Thoracic aorta (tissue), 2 donors: ENCODE measurements around the gene KCNIP1. TPM values are rescaled to one million over a fixed set of nuclear protein-coding genes. Genes with fewer than 3 reads are reported as not detected.

Experiments used
- ATAC-seq: fragments of 150-250 bp; one replicate; pipeline ENCODE4 v1.8.0; 2017; ENCODE audit warnings: low read depth; ENCODE audit not compliant: insufficient number of reproducible peaks, low FRiP score
- DNase-seq: peaks from one replicate; pipeline ENCODE4 v3.0.0-alpha.2; 2020; ENCODE audit warnings: low spot score
- H3K27ac ChIP-seq, 2 donors: fragments of 200-600 bp; sonication (generic); 1 replicate in 1 of 2; 2 replicates in 1 of 2; pipeline ENCODE4 v1.5.1; 2016; ENCODE audit warnings: mild to moderate bottlenecking in 2 of 2, moderate library complexity in 2 of 2
- H3K27me3 ChIP-seq: fragments of 200-600 bp; sonication (generic); replicated peaks from 2 replicates; pipeline ENCODE4 v1.6.0; 2016; ENCODE audit warnings: mild to moderate bottlenecking; ENCODE audit not compliant: insufficient read depth
- H3K36me3 ChIP-seq: fragments of 200-600 bp; sonication (generic); one replicate; pipeline ENCODE4 v1.5.1; 2016
- H3K4me1 ChIP-seq, 2 donors: fragments of 200-600 bp; sonication (generic); 1 replicate in 1 of 2; 2 replicates in 1 of 2; pipeline versions ENCODE4 v1.5.1 to v1.6.0; 2016; ENCODE audit warnings: low read depth in 2 of 2, mild to moderate bottlenecking in 1 of 2; ENCODE audit not compliant: control insufficient read depth in 1 of 2
- H3K4me3 ChIP-seq: fragments of 200-600 bp; sonication (generic); 2 replicates; pipeline ENCODE4 v1.5.1; 2016; ENCODE audit warnings: mild to moderate bottlenecking
- H3K9me3 ChIP-seq: fragments of 200-600 bp; sonication (generic); 2 replicates; pipeline ENCODE4 v1.5.1; 2016
- total RNA-seq, 2 donors: library from RNA; depleted of rRNA; stranded (reverse); fragments of >200 nt; gene quantifications; one replicate each; pipeline versions ENCODE4 v1.1.0 to v1.2.3, GENCODE V29; 2016
- TF ChIP-seq, protein P1 (sequence below): fragments of 200-600 bp; sonication (generic); IDR thresholded peaks from one replicate; pipeline ENCODE4 v1.5.1; 2019; ENCODE audit warnings: antibody characterized with exemption

Gene KCNIP1
- total RNA-seq, 2 donors from 2014 or later, result not detected

DNA sequence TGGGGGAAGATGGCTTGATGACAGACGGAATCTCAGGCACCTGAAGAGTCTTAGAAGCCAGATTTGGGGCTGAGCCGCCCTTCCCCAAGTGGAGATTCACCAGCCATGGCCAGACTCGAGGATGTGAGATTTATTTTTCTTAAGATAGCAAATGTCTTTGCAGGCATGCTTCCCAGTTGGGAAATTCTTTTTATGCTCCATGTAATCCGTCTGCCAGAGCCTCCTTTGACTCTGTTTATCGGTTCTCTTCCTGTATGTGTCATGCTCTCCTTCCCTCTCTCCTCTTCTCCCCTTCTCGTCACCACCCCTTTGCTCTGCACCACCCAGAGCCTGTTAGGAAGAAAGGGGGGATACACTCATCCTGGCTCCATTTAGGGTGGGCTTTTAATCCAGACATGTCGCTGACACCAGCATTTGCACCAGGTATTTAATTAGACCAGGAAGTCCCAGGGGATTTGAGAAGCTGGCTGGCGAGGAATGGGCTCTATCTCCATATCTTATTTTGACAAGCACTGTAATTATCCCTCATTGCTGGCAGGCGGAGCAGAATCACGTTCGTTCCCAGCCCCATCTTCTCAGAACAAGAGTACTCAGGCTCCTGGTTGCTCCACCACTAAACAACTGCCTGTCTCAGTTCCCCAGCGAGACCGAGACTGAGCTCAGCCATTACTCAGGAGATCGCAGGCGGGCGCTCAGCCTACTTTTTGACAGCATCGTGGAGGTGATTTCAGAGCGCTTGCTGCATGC is 50.9 kb downstream of the KCNIP1 start:
- H3K27me3 ChIP-seq, result no peaks in the 10 kb centered on the region
- TF ChIP-seq, protein P1, sequence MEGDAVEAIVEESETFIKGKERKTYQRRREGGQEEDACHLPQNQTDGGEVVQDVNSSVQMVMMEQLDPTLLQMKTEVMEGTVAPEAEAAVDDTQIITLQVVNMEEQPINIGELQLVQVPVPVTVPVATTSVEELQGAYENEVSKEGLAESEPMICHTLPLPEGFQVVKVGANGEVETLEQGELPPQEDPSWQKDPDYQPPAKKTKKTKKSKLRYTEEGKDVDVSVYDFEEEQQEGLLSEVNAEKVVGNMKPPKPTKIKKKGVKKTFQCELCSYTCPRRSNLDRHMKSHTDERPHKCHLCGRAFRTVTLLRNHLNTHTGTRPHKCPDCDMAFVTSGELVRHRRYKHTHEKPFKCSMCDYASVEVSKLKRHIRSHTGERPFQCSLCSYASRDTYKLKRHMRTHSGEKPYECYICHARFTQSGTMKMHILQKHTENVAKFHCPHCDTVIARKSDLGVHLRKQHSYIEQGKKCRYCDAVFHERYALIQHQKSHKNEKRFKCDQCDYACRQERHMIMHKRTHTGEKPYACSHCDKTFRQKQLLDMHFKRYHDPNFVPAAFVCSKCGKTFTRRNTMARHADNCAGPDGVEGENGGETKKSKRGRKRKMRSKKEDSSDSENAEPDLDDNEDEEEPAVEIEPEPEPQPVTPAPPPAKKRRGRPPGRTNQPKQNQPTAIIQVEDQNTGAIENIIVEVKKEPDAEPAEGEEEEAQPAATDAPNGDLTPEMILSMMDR, result no peak
- H3K4me3 ChIP-seq, result no peak overlapping the region
- ATAC-seq, result no peak
- no peak for DNase-seq
- peaks cover 3 to 7% of the 10 kb centered on the region in 2 donors for H3K4me1 ChIP-seq
- no peak overlapping the region for H3K27ac ChIP-seq
- no peaks in the 10 kb centered on the region for H3K36me3 ChIP-seq
- H3K9me3 ChIP-seq, result no peaks in the 10 kb centered on the region

DNA sequence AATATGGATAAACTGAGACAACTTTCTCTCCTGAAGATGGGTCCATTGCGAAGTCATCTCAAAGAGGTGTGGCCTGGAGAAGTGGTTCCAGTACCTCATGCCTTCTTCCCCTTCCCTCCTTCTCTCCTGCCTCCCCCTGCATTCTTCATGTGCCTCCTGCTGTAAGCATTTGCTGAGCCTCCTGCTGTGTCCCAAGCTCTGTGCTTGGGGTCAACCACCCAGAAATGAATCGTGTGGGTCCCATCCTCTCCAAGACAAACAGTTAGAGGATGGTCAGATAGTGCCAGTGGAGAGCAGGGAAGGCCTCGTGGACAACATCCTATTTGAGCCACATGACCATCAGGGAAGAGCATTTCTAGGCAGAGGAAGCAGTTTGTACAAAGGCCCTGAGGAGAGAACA is 53.5 kb downstream of the KCNIP1 start:
- Histone ChIP-seq H3K27me3 (no peaks in the 10 kb centered on the region), H3K27ac (no peak overlapping the region), H3K36me3 (no peaks in the 10 kb centered on the region), H3K9me3 (no peaks in the 10 kb centered on the region), H3K4me1 (peaks cover 3 to 7% of the 10 kb centered on the region in 2 donors), H3K4me3 (no peak overlapping the region)
- TF ChIP-seq, protein P1, result no peak
- DNase-seq (no peak), ATAC-seq (no peak)

DNA sequence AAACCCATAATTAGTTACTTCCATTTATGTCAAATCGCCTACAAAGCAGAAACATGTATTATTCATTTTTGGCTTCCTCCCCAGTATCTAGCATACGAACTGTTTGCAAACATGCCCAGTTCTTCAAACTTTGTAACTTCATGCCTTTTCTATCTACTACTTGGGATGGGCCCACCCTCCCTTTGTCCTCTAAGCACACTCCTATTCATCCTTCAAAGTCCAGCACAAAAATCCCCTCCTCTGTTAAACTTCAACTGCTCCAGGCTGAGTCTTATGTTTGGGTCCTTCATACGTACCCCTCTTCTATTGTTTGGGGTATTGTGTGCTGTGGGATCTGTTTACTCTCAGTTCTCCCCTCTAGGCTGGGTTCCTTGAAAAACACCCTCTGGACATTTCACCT is 55.5 kb downstream of the KCNIP1 start:
- Histone ChIP-seq H3K4me1 (no peaks in the 10 kb centered on the region), H3K36me3 (no peaks in the 10 kb centered on the region), H3K9me3 (no peaks in the 10 kb centered on the region), H3K27ac (no peak overlapping the region), H3K4me3 (no peak overlapping the region), H3K27me3 (no peaks in the 10 kb centered on the region)
- DNase-seq, result no peak
- no peak for ATAC-seq
- TF ChIP-seq, protein P1, result no peak

DNA sequence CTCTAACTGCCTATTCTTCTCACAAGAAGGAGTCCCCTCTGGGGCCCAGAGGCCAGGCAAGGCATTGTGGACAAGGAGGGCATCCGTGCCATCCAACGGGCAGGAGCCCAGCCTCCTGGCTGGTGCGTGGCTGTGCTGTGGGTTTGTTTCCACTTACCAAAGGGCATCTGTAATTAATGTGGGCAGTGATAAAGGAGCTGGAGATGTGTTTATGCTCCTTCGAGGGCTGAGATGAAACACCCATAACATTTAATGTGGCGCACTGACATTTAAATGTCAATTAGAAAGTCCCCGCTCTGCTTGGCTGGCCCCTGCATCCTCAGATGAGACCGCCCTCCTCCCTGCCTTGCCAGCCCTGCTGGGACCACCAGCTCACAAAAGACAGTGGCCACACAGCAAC is 57.1 kb downstream of the KCNIP1 start:
- no peak overlapping the region for H3K27ac ChIP-seq
- no peaks in the 10 kb centered on the region for H3K9me3 ChIP-seq
- DNase-seq (no peak), ATAC-seq (no peak)
- H3K27me3 ChIP-seq, result no peaks in the 10 kb centered on the region
- TF ChIP-seq, protein P1, result no peak
- no peaks in the 10 kb centered on the region for H3K4me1 ChIP-seq
- H3K36me3 ChIP-seq, result no peaks in the 10 kb centered on the region
- no peak overlapping the region for H3K4me3 ChIP-seq

DNA sequence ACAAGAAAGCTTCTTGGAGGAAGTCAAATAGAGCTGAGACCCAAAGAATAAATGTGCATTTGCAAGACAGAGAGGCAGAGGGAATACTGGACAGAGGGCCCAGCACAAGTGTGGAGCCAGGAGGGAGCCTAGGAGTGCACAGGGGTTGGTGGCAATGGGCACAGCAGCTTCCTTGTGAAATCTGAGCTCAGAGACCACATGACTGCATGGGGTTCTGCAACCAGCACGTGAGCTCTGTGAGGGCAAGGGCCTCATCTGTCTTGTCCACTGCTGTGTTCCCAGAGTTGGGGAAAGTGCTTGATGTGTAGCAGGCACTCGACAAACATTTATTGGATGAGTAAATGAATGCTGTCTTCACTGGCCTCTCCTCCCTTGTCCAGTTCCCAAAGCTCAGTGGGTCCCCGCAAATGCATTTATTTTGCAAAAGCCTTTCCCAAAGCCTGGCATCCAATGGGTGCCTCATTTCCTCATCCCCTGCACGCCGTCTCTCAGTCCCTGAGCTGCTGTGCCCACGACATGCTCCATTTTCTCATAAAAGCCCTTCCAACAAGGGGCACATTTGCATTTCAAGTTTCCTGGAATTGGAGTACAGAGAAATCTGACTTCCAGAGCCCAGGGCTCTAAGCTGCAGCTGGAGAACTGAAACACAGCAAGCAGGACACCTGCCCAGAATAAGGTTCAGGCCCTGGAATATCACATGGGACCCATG is 58.5 kb downstream of the KCNIP1 start:
- Histone ChIP-seq H3K36me3 (no peaks in the 10 kb centered on the region), H3K9me3 (no peaks in the 10 kb centered on the region), H3K4me1 (no peaks in the 10 kb centered on the region), H3K27me3 (no peaks in the 10 kb centered on the region), H3K4me3 (no peak overlapping the region), H3K27ac (no peak overlapping the region)
- DNase-seq, result no peak
- TF ChIP-seq, protein P1, result no peak
- ATAC-seq, result no peak
